H1 (cell line): ENCODE results near the gene AMN1. TPM values are rescaled to one million over a fixed set of nuclear protein-coding genes. Genes with fewer than 3 reads are reported as not detected.

Experiments
- CTCF ChIA-PET: fragments of 300-600 bp; sonication (Branson Sonifier 250); formaldehyde crosslinking; loops from one replicate; lab custom pipeline; 2021; ENCODE audit not compliant: partially characterized antibody; lab: Charles Lee
- POLR2A ChIA-PET: fragments of 300-600 bp; sonication (Branson Sonifier 250); formaldehyde crosslinking; loops from one replicate; lab custom pipeline; 2021; ENCODE audit warnings: inconsistent platforms; ENCODE audit not compliant: partially characterized antibody; lab: Charles Lee
- DNase-seq, 2 experiments: peaks; one replicate each; pipeline versions ENCODE4 v3.0.0 to v3.0.0-alpha.2; 2010 to 2022; ENCODE audit warnings: low spot score in 2 of 2, low read depth in 1 of 2, mixed read lengths in 1 of 2
- FAIRE-seq: peaks from 2 replicates; lab custom pipeline; 2011; peaks lifted over from hg19 to GRCh38; lab: Jason Lieb, UNC
- H2AFZ ChIP-seq: 2 replicates; pipeline ENCODE4 v1.8.1; 2012; ENCODE audit warnings: low read length, inconsistent platforms
- H2AK5ac ChIP-seq: 2 replicates; pipeline ENCODE4 v1.6.1; 2013; ENCODE audit warnings: low read depth, low read length
- H2BK120ac ChIP-seq: replicated peaks from 2 replicates; pipeline ENCODE3; 2013; ENCODE audit warnings: low read depth, low read length, inconsistent platforms
- H2BK12ac ChIP-seq: 2 replicates; pipeline ENCODE4 v1.6.1; 2013; ENCODE audit warnings: low read depth, low read length
- H2BK15ac ChIP-seq: 2 replicates; pipeline ENCODE4 v1.6.1; 2013; ENCODE audit warnings: low read length
- H2BK20ac ChIP-seq: 2 replicates; pipeline ENCODE4 v1.6.1; 2013; ENCODE audit warnings: low read length
- H2BK5ac ChIP-seq: 2 replicates; pipeline ENCODE4 v1.6.1; 2013; ENCODE audit warnings: low read depth, low read length
- H3K14ac ChIP-seq: 2 replicates; pipeline ENCODE4 v1.6.1; 2013; ENCODE audit warnings: inconsistent platforms; ENCODE audit not compliant: insufficient read length
- H3K18ac ChIP-seq: 2 replicates; pipeline ENCODE4 v1.6.1; 2013; ENCODE audit warnings: low read length; ENCODE audit errors: extremely low read depth
- H3K23ac ChIP-seq: 2 replicates; pipeline ENCODE4 v1.6.1; 2013; ENCODE audit warnings: inconsistent platforms; ENCODE audit not compliant: insufficient read length
- H3K23me2 ChIP-seq: 2 replicates; pipeline ENCODE4 v1.6.1; 2013; ENCODE audit warnings: low read depth, low read length
- H3K27ac ChIP-seq: 2 replicates; pipeline ENCODE4 v1.6.1; 2011; ENCODE audit warnings: low read depth, low read length, inconsistent platforms
- H3K27me3 ChIP-seq, 4 experiments: replicated peaks in 1 of 4; 1 replicate in 1 of 4; 2 replicates in 3 of 4; pipeline versions ENCODE4 v1.6.1 to v1.8.1; 2011 to 2013; ENCODE audit warnings: low read length in 3 of 4, mild to moderate bottlenecking in 3 of 4, inconsistent platforms in 2 of 4, mixed read lengths in 2 of 4, moderate library complexity in 1 of 4; ENCODE audit not compliant: control insufficient read depth in 3 of 4, insufficient read depth in 3 of 4; ENCODE audit errors: extremely low read depth in 1 of 4
- H3K36me3 ChIP-seq, 4 experiments: 2 replicates each; pipeline versions ENCODE4 v1.6.1 to v1.8.1; 2011 to 2013; ENCODE audit warnings: mild to moderate bottlenecking in 4 of 4, low read length in 3 of 4, moderate library complexity in 2 of 4, control low read depth in 1 of 4, inconsistent platforms in 1 of 4; ENCODE audit not compliant: insufficient read depth in 4 of 4, control insufficient read depth in 2 of 4
- H3K4ac ChIP-seq: replicated peaks from 2 replicates; pipeline ENCODE3; 2013; ENCODE audit warnings: low read length, low read depth, mixed read lengths, inconsistent platforms; ENCODE audit not compliant: insufficient read length
- H3K4me1 ChIP-seq, 4 experiments: replicated peaks in 1 of 4; 1 replicate in 1 of 4; 2 replicates in 3 of 4; pipeline versions ENCODE4 v1.6.1 to v1.8.1; 2011 to 2013; ENCODE audit warnings: low read length in 3 of 4, inconsistent platforms in 2 of 4, mixed read lengths in 1 of 4; ENCODE audit not compliant: insufficient read depth in 4 of 4, control insufficient read depth in 3 of 4
- H3K4me2 ChIP-seq, 2 experiments: 2 replicates each; pipeline versions ENCODE4 v1.6.1 to v1.8.1; 2011 to 2013; ENCODE audit warnings: low read depth in 2 of 2, low read length in 2 of 2, control low read depth in 1 of 2, inconsistent platforms in 1 of 2, mild to moderate bottlenecking in 1 of 2; ENCODE audit not compliant: insufficient read depth in 1 of 2
- H3K4me3 ChIP-seq, 4 experiments: fragments of 200-600, 300-600 bp in 1 of 4; sonication (generic), shearing (Covaris generic), sonication (Bioruptor Twin) in 1 of 4; 2 replicates each; pipeline versions ENCODE4 v1.5.1 to v1.8.1; 2011 to 2016; ENCODE audit warnings: low read length in 4 of 4, low read depth in 3 of 4, control low read depth in 2 of 4, inconsistent platforms in 2 of 4, mild to moderate bottlenecking in 2 of 4, mixed read lengths in 1 of 4, moderate library complexity in 1 of 4; ENCODE audit not compliant: insufficient read depth in 2 of 4; ENCODE audit errors: extremely low read depth in 1 of 4
- H3K56ac ChIP-seq: replicated peaks from 2 replicates; pipeline ENCODE3; 2013; ENCODE audit warnings: low read depth, mild to moderate bottlenecking, mixed read lengths, low read length, inconsistent platforms; ENCODE audit not compliant: insufficient read length
- H3K79me1 ChIP-seq: 2 replicates; pipeline ENCODE4 v1.6.1; 2013; ENCODE audit warnings: low read depth, low read length, control low read depth
- H3K79me2 ChIP-seq, 2 experiments: 2 replicates each; pipeline versions ENCODE4 v1.6.1 to v1.8.1; 2012 to 2013; ENCODE audit warnings: low read length in 2 of 2, mild to moderate bottlenecking in 2 of 2, inconsistent platforms in 1 of 2; ENCODE audit not compliant: insufficient read depth in 2 of 2, control insufficient read depth in 1 of 2
- H3K9ac ChIP-seq, 4 experiments: replicated peaks in 1 of 4; 1 replicate in 1 of 4; 2 replicates in 3 of 4; pipeline versions ENCODE4 v1.6.1 to v1.8.1; 2011 to 2013; ENCODE audit warnings: low read depth in 3 of 4, low read length in 3 of 4, control low read depth in 2 of 4, mild to moderate bottlenecking in 2 of 4, moderate library complexity in 2 of 4, inconsistent platforms in 1 of 4; ENCODE audit errors: extremely low read depth in 1 of 4
- H3K9me3 ChIP-seq, 2 experiments: 2 replicates each; pipeline versions ENCODE4 v1.6.1 to v1.8.1; 2012 to 2013; ENCODE audit warnings: mild to moderate bottlenecking in 2 of 2, moderate library complexity in 2 of 2, control low read depth in 1 of 2, inconsistent platforms in 1 of 2, low read depth in 1 of 2, low read length in 1 of 2, mixed read lengths in 1 of 2; ENCODE audit not compliant: insufficient read depth in 2 of 2
- H4K20me1 ChIP-seq, 2 experiments: replicated peaks in 1 of 2; 2 replicates each; pipeline versions ENCODE3 to v1.8.1; 2011 to 2013; ENCODE audit warnings: inconsistent platforms in 2 of 2, low read length in 2 of 2, mild to moderate bottlenecking in 1 of 2; ENCODE audit not compliant: insufficient read depth in 2 of 2, control insufficient read depth in 1 of 2
- H4K5ac ChIP-seq: 2 replicates; pipeline ENCODE4 v1.6.1; 2013; ENCODE audit warnings: low read length, low read depth, mixed read lengths, inconsistent platforms; ENCODE audit not compliant: insufficient read length
- H4K8ac ChIP-seq: 2 replicates; pipeline ENCODE4 v1.8.0; 2013; ENCODE audit warnings: mild to moderate bottlenecking, moderate library complexity, low read length, inconsistent platforms; ENCODE audit not compliant: insufficient read depth; ENCODE audit errors: extremely low read depth
- H4K91ac ChIP-seq: replicated peaks from 2 replicates; pipeline ENCODE3; 2013; ENCODE audit warnings: low read length, mixed read lengths, inconsistent platforms; ENCODE audit not compliant: insufficient read length
- EP300 ChIP-seq, 2 experiments: IDR thresholded peaks; 1 replicate in 1 of 2; 2 replicates in 1 of 2; pipeline ENCODE4 v1.6.1; 2011 to 2012; ENCODE audit warnings: low read depth in 2 of 2, low read length in 2 of 2, mild to moderate bottlenecking in 2 of 2, borderline replicate concordance in 1 of 2, inconsistent platforms in 1 of 2, moderate library complexity in 1 of 2
- GABPA ChIP-seq: IDR thresholded peaks from 2 replicates; pipeline ENCODE4 v1.6.1; 2011; ENCODE audit warnings: mild to moderate bottlenecking, low read length, moderate library complexity, borderline replicate concordance; ENCODE audit not compliant: insufficient read depth
- POU5F1 ChIP-seq: IDR thresholded peaks from 2 replicates; pipeline ENCODE4 v1.6.1; 2011; ENCODE audit warnings: low read depth, mild to moderate bottlenecking, low read length, moderate library complexity
- WGBS, 2 experiments: shearing (Covaris generic) in 1 of 2; methylation state at CpG; one replicate each; pipeline versions ENCODE4 v1.1.6 to v1.1.7; 2013 to 2015; ENCODE audit warnings: low lambda C conversion rate in 2 of 2, mixed read lengths in 2 of 2, inconsistent platforms in 1 of 2, low coverage in 1 of 2, missing lambda C conversion rate in 1 of 2; ENCODE audit not compliant: insufficient replicate concordance in 2 of 2, insufficient coverage in 1 of 2, insufficient read length in 1 of 2; ENCODE audit errors: extremely low coverage in 1 of 2, missing lambda C conversion rate in 1 of 2; 5-methylcytosine and 5-hydroxymethylcytosine counted together
- polyA plus RNA-seq, 7 experiments: library from polyadenylated mRNA; depleted of rRNA in 3 of 7; stranded (reverse) in 5 of 7; unstranded in 2 of 7; fragments of >200 nt in 5 of 7; fragments of 200-250 nt in 2 of 7; gene quantifications; 1 replicate in 5 of 7; 2 replicates in 1 of 7; 4 replicates in 1 of 7; pipeline versions ENCODE4 v1.2.1 to v1.2.3, GENCODE V29; 2011 to 2013; ENCODE audit warnings: missing spikeins in 2 of 7, mixed read lengths in 2 of 7
- total RNA-seq: library from RNA; stranded (reverse); fragmentation: NEBNext Ultra II Directional; extraction: Animal tissue kit (Norgen Biotek cat#: 25700); gene quantifications from 2 replicates; pipeline ENCODE4 v1.2.1, GENCODE V29; 2021

The AMN1 gene
- total and polyA plus RNA-seq, 2 of the 8 experiments (the other 6 are each of a cell fraction or from before 2014, with no cell fraction given): 7.5 to 13.8 TPM

DNA sequence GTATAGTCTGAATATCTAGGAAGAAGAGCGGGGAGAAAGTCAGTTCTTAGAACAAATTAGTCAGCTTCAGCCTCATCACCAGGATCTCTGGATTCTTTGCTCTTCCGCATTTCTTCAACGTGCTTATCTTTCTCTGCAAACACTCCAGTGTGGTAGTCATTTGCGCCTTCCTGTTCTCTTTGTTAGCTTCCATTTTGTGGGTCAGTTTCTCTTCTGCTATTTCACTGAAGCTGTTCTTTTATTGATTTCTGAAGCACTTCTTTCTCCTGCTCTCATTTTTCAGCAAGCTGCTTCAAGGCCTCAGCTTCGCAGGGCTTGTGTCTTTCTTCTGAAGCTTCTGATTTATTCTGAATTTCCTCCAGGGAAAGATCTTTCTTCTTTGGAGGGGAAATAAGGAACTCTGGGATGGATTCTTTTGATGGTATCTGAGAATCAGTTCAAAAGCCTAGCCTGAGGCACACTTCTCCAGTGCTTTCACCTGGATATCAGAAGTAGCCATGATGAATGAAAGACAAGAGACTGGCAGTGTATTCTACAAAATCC is 13.5 kb downstream of the AMN1 start:
- H3K4ac ChIP-seq: no peak overlapping the region
- H2BK5ac ChIP-seq: no peak overlapping the region
- 87% methylated on average over 5 of the region's 5 CpGs; no CpG with 5 or more reads in 1 of the 2 experiments for WGBS, 2 experiments
- H2BK15ac ChIP-seq: no peak overlapping the region
- H3K4me1 ChIP-seq: peaks cover 0 to 5% (median 1%) of the 10 kb centered on the region in 4 experiments; a peak in 2 of 7 replicates
- no peaks in the 10 kb centered on the region for H3K79me1 ChIP-seq
- no peak overlapping the region for H3K14ac ChIP-seq
- TF ChIP-seq POU5F1: no peak
- TF ChIP-seq GABPA: no peak
- no peak for TF ChIP-seq EP300 (IDR thresholded peaks at IDR 0.05; ENCODE audit: borderline replicate concordance in 1 of 2, low read depth in 2 of 2, low read length in 2 of 2)
- H2BK120ac ChIP-seq: no peak overlapping the region
- FAIRE-seq: peak; percentile 63
- H3K79me2 ChIP-seq: no peaks in the 10 kb centered on the region
- H2AFZ ChIP-seq: no peak overlapping the region; the same call in 1 of the 2 replicates
- no peaks in the 10 kb centered on the region; a peak in 1 of 4 replicates for H3K9me3 ChIP-seq
- no peak overlapping the region; a peak in 1 of 7 replicates for H3K9ac ChIP-seq
- no peak overlapping the region for H2AK5ac ChIP-seq
- H2BK20ac ChIP-seq: no peak overlapping the region
- no peak overlapping the region for H4K91ac ChIP-seq
- ChIA-PET POLR2A (interaction anchor here (1.1 to 1.4 kb wide), 4 partner anchors 10 to 254 kb away, joined by 3 read pairs; no protein-coding TSS in a partner anchor), CTCF (interaction anchor here (0.8 to 1.5 kb wide), 4 partner anchors 13 to 957 kb away, joined by 3 read pairs; no protein-coding TSS in a partner anchor)
- H3K4me2 ChIP-seq: no peak overlapping the region
- H3K27me3 ChIP-seq: no peaks in the 10 kb centered on the region
- H4K8ac ChIP-seq: no peak overlapping the region
- H4K20me1 ChIP-seq: no peaks in the 10 kb centered on the region
- H4K5ac ChIP-seq: no peak overlapping the region
- no peak overlapping the region for H3K18ac ChIP-seq
- no peak overlapping the region for H3K4me3 ChIP-seq
- H3K27ac ChIP-seq: no peak overlapping the region
- no peak overlapping the region for H3K56ac ChIP-seq
- H3K36me3 ChIP-seq: no peaks in the 10 kb centered on the region; a peak in 1 of 8 replicates
- no peak overlapping the region for H3K23ac ChIP-seq
- H3K23me2 ChIP-seq: peaks cover under 1% of the 10 kb centered on the region; the same call in 1 of the 2 replicates
- DNase-seq: no peak
- no peak overlapping the region for H2BK12ac ChIP-seq
